Head of caudate nucleus (tissue), 42 donors: ENCODE measurements around the gene LSAMP.

ENCODE experiments used
- DNase-seq, 42 donors: peaks; one replicate each; pipeline versions ENCODE4 v3.0.0 to v3.0.0-alpha.2; 2020 to 2021; ENCODE audit warnings: mixed read lengths in 7 of 42
- intact Hi-C: fragments of 100-400 bp; cut with DNase I; formaldehyde crosslinking; loops from one replicate; pipeline ENCODE4 v1.15.0; 2022

Gene LSAMP

DNA sequence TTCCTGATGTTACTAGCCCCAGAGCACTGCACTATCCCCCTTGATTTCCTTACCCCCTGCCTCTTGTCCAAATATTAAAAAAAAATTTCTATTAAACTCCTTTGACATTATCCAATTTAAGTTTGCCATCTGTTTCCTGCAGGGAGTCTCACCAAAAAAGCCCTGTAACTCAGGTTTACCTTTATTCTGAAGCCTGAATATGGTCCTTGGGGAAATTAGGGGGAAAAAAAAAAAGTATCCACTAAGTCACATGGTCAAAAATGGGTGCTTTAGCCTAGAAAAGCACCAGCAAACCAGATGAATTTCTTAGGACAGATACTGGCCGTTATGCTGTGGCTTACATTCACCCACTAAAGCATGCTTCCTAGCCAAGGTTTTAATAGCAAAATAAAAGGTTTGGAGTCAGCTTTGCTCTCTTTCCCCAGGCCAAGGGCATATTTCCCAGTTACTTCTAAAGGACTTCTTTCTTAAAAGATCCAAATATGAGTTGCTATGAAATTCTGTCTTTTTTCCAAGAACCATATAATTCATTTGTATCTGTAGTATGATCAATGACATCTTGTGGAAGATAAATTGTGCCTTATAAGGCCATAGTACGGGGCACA, 394.9 kb downstream of the LSAMP start:
- no peak for DNase-seq
- intact Hi-C loops = no loop called here

DNA sequence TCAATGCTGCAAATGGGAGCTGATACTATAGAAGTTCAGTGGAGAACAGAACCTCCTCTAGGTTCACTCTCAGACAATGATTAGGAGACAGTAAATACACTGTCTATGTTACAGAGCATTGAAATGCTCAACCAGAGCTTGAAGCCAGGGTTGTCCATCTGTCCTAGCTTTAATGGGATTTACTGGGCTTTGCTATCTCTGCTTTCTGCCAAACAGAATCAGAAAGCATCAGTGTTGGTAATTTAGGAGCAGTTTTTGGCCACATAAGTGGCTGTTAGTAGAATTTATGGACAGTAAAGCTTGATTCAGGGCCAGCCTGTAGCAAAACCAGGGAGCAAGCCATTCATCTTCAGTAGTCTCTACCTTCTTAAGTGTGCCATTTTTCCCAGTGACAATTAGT, 396.3 kb downstream of the LSAMP start:
- no peak for DNase-seq
- intact Hi-C loops = no loop called here

DNA sequence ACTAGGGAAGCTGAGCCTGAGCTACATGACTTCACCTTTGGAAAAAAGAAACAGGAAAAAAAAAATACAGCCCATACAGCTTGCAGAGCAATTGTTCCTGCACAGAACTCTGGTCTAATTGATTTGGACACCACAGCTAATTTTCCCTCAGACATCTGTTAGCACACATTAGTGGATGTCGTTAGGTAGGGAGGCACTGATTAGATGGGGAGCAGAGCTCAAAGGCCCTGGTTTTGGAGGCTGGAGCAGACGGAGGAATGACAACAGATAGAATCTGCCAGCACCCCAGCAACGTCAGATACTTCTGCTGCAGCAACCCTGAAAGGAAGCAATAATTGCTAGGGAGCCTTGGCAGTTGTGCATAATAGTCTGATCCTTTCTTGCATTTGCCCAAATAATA, 398.9 kb downstream of the LSAMP start:
- no peak for DNase-seq
- intact Hi-C loops = no loop called here

DNA sequence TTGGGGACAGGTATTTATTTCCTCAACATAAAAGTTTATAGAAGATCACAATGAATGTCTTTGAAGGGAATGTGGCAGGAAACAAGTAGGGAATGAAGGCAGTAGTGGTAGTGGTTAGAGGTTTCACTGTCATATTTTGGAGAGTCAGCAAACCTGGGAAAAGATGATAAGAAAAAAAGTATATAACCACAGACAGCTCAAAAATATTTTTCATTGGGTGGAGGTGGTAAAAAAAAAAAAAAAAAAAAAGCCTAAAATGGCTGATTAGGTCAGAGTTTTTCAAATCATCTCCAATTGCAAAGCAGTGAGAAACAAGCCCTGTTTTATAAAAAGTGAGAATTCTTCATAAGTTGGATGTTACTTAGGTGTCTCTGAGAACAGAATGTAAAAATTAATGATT, 400.0 kb downstream of the LSAMP start:
- no peak for DNase-seq
- intact Hi-C loops = no loop called here

DNA sequence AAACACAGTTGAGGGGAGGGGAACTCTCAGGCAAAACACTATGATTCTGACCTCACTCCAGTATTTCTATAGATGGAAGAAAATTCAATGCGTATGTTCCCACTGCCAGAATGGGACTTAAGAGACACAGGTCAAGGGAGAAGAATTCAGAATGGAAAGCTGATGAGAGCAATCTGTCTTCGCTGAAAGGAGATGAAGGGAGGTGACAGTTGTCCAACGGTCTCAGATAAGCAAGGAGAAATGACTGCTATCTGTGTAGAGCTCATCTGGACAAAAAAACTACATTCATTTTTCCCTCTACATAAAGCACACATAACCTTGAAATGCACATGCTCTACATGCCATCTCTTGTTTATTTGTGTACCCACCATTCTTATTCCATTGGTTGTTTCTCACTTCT, 405.1 kb downstream of the LSAMP start:
- DNase-seq = no peak
- intact Hi-C loops = no loop called here

DNA sequence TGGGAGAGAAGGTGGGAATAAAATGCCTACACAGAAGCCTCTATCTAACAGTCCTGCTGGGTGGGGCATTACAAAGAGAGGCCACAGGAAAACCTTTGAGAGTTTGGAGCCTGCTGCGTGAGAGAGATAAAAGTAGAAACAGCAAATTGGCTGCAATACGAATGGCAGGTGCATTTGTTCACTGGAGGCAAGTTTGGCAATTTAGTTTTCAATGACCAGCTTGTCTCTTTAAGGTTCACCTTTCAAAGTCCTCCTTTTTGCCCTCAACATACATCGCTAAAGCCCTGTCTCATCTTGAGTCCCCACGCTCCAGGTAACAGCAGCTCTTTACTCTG, 405.7 kb downstream of the LSAMP start:
- intact Hi-C loops = no loop called here
- DNase-seq = no peak

DNA sequence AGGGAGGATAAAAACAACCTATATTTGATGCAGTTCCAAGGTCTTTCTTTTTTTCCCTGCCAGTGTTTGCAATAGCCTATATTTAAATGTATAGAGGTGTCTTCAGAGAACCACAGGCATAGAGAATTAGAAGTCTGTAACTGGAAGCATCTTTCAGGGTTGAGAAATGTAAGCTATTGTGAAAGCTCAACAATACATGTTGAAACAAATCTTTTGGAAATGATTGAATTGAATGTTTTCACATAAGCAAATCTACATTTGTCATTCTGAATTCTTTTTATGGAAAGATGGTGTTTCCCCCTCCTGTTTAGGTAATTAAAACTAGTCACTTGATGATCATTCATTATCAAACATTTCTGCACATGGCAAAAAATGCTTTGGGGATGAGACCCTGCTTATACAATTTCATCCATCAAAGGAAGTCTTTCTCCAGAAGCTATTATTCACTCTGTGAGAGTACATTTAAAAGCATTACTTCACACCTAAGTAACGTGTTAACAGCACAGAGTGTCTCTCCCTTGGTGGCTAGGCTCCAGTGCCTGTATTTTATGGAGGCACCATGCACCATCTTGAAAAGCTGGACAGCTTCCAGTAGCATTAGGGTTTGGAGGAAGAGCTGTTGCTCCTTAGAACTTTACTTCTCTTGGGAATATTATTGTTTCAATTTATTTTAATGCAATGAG, 406.2 kb downstream of the LSAMP start:
- DNase-seq = no peak
- intact Hi-C loops = no loop called here

DNA sequence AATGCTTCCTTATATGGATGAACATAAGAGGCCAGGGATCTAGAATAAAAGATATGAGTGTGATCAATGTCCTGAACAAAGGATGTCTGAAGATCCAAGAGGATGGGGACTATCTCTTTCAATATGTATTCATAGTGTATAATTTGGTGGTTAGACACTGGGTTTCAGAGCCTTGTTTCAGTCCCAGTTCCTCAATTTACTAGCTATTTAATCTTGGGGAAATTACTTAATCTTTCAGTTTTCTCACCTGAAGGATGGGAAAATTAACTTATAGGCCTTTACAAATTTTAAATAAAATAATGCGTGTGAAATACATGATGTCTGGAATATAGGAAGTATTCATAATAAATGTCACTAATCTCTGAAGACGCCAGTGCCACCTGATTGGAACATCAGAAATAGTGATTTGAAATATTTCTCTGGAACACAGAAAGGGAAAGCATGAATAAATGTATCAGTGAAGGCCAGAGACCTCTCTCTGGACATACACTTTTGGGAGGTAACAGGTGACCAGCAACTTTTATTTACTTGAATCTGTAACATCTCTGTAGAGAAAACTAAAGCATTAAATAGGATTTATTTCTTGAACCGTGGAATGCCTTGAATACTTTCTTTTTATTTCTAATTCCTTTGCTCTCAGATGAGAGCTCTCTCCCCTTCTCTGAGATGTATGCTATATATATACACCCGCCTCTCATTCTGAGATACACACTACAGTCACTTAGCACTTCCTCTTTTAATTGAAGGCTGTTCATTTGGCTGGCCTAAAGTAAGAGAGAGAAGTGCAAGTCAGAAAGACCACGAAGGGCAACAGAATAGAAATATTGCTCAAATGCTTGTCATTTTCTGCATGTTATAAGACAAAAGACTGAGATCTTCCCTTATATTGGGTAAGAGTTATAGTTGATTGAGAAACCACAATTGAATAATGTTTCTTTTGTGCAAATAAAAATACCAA, 407.1 kb downstream of the LSAMP start:
- intact Hi-C loops = no loop called here
- DNase-seq = no peak

DNA sequence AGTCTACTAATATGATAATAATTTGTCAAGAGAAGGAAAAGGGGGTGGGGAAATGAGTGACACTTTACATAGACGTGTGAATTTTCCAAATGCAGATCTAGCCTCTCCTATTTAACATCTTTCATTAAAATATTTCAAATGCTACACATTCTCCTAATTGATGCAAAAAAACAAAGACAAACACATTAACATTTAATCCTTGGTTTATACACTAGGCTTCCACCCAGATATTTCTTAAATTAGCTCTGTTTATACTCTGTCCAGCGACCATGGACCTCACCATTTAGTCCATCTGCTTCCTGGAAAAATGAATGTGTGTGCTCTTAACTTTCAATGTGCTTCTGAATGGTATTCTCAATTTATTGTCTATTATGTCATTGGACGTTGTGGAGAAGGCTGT, 409.9 kb downstream of the LSAMP start:
- intact Hi-C loops = no loop called here
- DNase-seq = no peak

DNA sequence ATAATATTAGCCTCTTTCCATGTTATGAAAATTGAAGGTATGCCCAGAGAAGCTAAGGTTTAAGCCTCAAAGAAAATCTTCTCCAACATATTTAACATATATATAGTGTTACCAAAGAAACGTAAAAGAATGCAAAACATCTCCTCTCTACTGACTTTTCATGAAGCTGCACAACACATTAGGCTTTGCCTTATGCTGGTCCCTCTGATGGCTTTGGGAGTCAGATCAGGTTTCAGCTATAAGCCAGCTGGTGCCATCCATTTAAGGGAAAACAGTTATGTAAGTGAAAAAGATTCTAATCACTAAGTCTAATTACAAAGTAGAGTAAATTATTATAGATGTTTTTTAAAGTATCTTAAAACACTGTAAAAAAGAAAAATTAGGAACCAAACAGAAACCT, 410.5 kb downstream of the LSAMP start:
- intact Hi-C loops = no loop called here
- DNase-seq = no peak

DNA sequence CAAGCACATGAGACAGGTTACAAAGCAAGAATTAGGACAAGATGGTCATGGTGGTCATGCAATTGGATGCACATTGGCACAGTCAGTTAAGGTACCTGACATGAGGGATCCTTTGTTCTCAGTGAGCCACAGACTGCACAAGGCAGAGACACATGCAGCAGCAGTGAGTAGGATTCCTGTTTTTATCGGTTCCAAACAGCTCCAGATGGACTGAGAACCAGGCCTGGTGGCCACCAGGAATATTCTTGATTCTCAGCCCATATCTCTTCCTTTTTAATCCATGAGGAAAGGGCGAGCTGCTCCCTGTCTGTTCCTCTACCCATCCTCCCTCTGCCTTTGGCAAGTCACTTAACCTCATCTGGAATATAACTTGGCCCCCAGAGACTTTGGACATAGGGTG, 411.2 kb downstream of the LSAMP start:
- no peak for DNase-seq
- intact Hi-C loops = no loop called here

DNA sequence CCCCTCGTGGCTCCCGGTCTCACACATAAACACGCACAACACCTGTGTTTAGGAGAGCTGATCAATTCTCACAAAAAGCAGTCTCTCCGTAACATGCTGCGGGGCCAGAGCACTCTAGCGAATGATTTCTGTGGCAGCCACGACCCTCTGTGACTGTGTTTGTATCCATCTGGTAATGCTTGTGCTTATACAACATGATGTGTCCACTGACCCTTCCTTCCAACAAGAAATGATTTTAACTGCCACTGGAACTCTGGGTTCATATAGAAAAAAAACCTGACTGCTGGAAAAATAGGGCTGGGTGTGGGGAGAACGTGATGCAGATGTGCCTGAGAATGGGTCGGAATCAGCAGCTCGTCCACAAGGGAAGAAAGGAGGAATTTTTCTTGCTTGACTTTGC, 411.8 kb downstream of the LSAMP start:
- intact Hi-C loops = no loop called here

DNA sequence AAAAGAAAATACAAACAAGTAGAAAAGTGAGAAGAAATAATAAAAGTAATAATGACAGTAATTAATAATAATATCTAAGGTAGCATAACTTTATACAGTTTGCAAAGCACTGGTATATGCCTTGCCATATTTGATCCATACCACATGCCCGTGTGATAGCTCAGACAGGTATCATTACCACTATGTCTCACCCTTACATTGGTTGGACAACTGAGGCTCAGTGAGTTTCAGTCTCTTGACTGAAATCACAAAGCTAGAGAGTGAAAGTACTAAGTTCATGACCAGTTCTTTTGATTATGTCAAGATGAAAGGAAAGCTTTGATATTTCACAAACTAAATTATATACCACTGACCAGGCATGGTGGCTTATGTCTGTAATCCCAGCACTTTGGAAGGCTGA, 413.1 kb downstream of the LSAMP start:
- intact Hi-C loops = no loop called here
- DNase-seq = no peak

More for the DNA sequence above, 411.8 kb downstream of the LSAMP start:
- DNase-seq = no peak

DNA sequence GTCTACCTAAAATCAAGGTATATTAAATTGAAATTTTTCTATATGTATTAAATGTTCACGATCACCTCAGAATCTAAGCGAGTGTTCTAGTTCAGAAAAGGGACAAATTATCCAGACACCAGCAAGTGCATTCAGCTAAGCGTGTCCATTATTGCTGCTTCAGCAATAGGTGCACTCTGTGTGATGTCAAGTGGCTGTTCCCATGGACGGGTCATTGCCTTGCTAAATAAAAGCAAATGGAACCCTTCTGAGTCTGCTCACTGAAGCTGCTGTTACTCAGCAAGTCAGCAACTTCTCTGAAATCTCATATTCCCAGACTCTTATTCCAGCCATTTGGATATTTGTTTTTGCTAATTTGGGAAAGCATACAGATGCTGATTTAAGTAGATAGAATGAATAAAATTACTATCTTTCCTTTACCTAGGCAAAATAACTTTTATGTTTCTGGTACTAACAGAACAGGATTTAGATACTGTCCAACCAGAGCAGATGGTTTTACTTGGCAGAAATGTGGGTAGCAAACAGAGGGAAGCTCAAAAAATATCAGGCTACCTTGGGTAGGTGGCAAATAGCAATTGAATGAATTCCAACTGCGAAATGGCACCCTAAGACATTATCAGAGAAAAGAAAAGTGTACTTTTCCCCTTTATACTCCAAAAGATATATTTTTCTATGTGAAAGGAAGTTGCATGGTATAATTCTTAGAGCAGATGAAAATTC, 415.0 kb downstream of the LSAMP start:
- intact Hi-C loops = no loop called here
- DNase-seq = no peak

DNA sequence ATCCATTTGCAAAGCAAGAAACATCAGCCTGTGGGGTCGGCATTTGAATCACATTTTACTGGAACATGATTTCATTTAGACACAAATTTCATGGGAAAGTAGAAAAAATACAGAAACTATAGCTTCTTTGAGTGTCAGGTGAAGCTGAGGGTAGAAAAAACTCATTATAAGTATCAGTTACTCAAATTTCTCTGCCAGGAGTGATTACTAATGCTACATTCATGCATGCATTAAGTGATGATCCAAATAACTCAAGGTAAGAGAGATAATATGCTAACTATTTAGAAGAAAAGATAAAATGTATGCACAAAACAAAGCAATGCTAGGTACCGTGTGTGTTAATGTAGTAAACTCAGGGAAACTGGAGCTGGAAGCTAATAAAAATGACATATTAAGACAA, 416.0 kb downstream of the LSAMP start:
- DNase-seq = no peak
- intact Hi-C loops = no loop called here

DNA sequence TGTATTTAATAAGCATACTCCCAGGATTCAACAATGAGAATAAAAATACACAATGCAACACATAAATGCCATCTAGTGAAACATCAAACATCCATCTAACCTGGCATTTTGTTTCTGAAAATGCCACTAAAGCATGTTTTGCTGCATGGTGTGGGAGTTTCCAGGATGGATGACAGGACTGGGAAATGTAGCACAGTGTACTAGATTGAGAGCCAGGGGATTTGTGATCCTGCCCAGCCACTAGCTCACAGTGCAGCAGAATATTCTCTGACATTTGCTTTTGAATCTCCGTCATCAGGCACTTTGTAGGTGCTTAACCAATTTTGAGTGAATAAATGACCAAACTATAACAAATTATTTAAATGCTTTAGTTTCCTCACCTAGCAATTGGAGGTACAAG, 417.1 kb downstream of the LSAMP start:
- no peak for DNase-seq
- intact Hi-C loops = no loop called here

DNA sequence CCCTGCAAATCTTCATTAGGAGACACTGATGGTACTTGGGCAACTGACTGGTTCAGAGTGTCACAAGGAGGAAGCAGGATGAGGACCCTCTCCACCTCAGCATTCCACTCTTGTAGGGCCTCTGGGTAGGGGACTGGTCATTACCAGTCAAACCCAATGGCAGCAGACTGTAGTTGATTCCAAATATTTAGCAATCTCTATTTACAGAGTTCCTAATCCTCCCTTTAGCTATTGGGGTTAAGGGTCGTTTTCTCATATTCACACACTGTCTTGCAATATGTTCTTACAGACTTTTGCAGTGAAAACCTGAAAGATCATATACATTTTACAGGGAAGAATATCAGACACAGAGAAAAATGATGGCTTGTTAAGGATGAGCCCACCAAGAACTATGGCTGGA, 424.3 kb downstream of the LSAMP start:
- intact Hi-C loops = no loop called here
- no peak for DNase-seq

DNA sequence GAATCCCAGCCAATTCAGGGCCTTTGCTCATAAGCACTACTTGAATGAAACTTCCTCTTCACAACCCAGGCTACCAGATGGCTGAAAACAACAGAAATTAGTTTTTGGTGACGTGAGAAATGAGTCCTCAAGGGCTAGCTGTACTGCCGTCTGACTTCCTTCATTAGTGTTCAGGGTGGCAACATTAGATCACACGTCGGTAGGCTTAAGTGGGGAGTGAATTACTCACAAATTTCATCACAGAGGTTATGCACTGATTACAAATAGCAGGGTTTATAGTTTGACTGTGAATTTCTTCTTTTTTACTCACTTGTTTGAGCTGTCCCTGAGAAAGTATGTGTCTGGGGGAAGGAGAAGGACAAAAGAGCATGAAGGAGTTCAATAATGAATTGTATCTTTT, 424.8 kb downstream of the LSAMP start:
- intact Hi-C loops = no loop called here
- DNase-seq = no peak

DNA sequence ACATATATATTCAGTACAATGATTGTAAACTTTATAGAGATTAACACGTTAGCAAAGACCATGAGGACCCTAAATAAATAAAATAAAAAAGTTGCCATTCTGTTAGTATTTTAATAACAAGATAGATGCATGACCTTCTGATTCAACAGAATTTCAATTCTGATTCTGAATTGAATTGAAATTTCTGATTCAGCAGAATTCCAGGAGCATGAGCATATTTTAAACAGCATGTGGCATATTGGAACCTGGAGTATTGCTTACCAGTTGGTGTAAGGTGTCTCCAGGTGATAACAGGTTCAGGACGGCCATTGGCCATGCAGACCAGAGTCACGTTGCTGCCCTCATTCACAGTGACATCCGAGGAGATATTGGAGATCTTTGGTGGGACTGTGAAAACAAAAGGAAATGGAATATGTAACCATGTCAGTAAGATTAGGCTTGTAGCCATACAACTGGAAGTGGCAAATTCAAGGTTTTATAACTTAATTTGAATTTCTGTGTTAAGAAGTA, 426.0 kb downstream of the LSAMP start:
- DNase-seq = no peak
- intact Hi-C loops = no loop called here

DNA sequence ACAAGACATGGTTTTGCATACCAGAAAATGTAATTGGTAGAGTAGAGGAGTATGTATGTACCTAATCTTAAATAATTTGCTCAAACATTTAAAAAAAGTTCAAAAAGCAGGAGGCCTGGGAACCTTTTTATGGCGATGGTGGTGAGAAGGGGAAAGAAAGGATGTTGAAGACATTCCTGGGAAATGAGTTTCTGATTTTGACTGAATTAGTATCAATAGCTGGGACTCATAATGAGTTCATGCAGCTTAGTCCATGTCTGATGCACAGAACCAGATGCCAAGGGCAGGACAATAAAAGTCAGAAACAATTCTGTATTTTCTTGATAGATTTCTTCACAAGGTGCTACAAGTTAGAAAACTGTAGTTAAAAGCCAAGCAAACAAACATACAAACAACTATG, 426.6 kb downstream of the LSAMP start:
- no peak for DNase-seq
- intact Hi-C loops = no loop called here
